ENCODE measurements around the gene PRDM16.

- TF ChIP-seq EZH2phosphoT487 (IDR thresholded peaks at IDR 0.05; ENCODE audit: borderline replicate concordance) (no peak), CTCF (conservative IDR thresholded peaks at IDR 0.05; ENCODE audit: low read length) (no peak)
Measured at GRCh38 chr1:3240524-3241235, 171.7 kb downstream of the PRDM16 start.
